Measurements from ENCODE around the gene ZNF578. TPM values are rescaled to one million over a fixed set of nuclear protein-coding genes. Genes with fewer than 3 reads are reported as not detected.
A peak's percentile ranks its signal among the peaks of the same experiment; 100 is the strongest.
"Not testable (repeated sequence)": the region's sequence is repeated elsewhere in the genome, so short reads cannot be mapped to it uniquely, and the experiment has no call there.

ZNF578 gene
- total and polyA plus RNA-seq, 8 donors = 1.7 to 8.7 (median 5.6) TPM

DNA sequence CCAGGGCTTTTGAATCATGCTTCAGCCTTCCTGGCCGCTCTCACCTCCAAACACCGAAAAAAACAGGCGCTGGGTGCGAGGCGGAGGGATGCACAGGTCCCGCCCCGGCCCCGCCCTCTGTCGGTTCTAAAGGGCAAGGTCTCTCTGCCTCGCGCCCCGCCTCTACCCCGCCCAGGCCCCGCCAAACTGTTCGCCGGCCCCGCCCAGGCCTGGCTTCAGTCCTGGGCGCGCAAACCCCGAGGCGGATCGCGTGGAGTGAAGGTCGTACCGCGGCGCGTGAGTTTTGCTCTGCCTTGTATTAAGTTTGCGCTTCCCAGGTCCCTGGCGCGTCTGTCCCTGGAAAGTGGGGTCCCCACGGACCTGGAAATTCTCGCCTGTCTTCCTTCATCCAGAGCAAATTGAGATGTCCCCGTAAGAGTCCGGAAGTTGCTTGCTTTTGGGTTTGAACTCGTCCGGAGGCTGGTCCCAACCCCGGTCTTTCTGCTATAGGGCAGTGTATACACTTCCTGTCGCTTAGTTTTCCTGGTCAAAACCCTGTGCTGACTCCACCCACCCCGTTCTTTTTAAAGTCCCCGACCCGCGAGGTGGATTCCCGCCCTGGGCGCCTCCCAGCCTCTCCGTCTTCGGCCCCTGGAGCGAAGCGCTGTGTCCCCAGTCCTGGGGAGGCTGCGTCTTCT, 82.6 kb downstream of the ZNF578 start:
- Histone ChIP-seq H3K27ac (peak overlapping the region; percentile 13 to 81), H3K4me1 (peaks cover 0 to 21% of the 10 kb centered on the region in 2 donors), H3K36me3 (no peaks in the 10 kb centered on the region), H3K27me3 (no peaks in the 10 kb centered on the region), H3K9me3 (peaks cover 0 to 13% of the 10 kb centered on the region in 2 donors), H3K4me3 (peak overlapping the region; percentile 28 to 55)
- DNase-seq = peak; percentile 77 to 99 (median 86)
- intact Hi-C loops (cut with DNase I) = no loop called here
- TF ChIP-seq, protein P1, sequence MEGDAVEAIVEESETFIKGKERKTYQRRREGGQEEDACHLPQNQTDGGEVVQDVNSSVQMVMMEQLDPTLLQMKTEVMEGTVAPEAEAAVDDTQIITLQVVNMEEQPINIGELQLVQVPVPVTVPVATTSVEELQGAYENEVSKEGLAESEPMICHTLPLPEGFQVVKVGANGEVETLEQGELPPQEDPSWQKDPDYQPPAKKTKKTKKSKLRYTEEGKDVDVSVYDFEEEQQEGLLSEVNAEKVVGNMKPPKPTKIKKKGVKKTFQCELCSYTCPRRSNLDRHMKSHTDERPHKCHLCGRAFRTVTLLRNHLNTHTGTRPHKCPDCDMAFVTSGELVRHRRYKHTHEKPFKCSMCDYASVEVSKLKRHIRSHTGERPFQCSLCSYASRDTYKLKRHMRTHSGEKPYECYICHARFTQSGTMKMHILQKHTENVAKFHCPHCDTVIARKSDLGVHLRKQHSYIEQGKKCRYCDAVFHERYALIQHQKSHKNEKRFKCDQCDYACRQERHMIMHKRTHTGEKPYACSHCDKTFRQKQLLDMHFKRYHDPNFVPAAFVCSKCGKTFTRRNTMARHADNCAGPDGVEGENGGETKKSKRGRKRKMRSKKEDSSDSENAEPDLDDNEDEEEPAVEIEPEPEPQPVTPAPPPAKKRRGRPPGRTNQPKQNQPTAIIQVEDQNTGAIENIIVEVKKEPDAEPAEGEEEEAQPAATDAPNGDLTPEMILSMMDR (IDR thresholded peaks at IDR 0.05) = peak in 1 of 2 donors; percentile 52
- ATAC-seq = peak; percentile 98

DNA sequence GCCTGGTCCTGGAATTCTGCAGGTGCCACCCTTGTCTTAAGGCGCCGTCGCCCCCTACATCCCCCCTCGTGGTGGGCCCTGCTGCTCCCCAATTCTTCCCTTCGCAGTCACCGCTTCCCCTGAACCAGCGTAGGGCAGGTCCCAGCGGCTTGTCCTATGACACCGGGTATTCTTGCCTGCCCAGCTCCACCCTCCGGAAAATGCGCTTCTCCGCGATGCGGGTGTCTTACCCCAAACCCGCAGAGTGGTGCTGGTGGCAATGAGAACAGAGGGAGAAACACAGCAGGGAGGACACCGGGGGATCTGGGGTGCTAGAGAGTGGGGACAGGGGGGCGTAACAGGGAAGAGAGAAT, 83.1 kb downstream of the ZNF578 start:
- Histone ChIP-seq H3K9me3 (peaks cover 0 to 14% of the 10 kb centered on the region in 2 donors), H3K27me3 (no peaks in the 10 kb centered on the region), H3K36me3 (no peaks in the 10 kb centered on the region), H3K4me1 (peaks cover 0 to 21% of the 10 kb centered on the region in 2 donors), H3K27ac (peak overlapping the region in 1 of 2 donors; percentile 81), H3K4me3 (peak overlapping the region; percentile 28 to 55)
- ATAC-seq (peak; percentile 20), DNase-seq (peak in 1 of 4 donors; percentile 5)
- intact Hi-C loops (cut with DNase I) = no loop called here
- TF ChIP-seq, protein P1 (IDR thresholded peaks at IDR 0.05) = no peak

DNA sequence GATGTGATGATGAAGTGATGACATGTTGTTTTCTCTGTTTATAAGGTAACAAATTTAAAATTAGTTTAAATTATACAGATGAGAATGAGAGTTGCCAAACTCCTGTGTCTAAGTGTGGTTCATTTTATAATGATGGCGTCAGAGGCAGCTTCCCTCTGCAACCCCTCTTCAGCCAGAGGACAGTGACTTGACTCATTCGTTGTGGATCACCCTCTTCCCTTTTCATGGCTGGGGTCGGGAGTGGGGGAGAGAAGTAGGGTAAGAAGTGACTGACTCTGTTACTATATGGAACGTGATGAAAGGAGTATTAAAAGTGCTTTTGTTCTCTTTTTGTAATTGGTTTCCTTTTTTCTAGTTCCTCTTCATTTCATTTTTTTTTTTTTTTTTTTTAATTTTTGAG, 85.5 kb downstream of the ZNF578 start:
- H3K9me3 ChIP-seq = peaks cover 0 to 17% of the 10 kb centered on the region in 2 donors
- DNase-seq; H3K27ac ChIP-seq; ATAC-seq; H3K4me3 ChIP-seq; H3K36me3 ChIP-seq; H3K27me3 ChIP-seq; intact Hi-C loops (cut with DNase I): not testable (repeated sequence)
- H3K4me1 ChIP-seq = peaks cover 0 to 20% of the 10 kb centered on the region in 2 donors

DNA sequence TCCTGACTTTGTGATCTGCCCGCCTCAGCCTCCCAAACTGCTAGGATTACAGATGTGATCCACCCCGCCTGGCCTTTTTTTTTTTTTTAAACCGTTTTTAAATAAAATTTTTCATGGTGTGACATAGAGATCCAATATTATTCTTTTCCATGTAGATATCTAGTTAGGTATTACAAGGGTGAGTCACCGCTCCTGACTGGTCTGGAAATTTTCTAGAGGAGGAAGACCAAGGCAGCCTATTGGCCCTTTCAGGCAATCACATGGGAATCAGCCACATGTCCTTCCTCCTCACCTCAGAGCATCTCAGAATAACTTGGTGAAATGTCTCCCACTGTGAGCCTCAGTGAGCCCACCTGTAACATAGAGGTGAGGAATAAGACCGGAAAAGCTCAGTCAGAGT, 87.8 kb downstream of the ZNF578 start:
- DNase-seq; H3K4me3 ChIP-seq; ATAC-seq; H3K4me1 ChIP-seq; H3K27ac ChIP-seq; H3K27me3 ChIP-seq; intact Hi-C loops (cut with DNase I): not testable (repeated sequence)
- H3K36me3 ChIP-seq = peaks cover 0 to 31% of the 10 kb centered on the region in 2 donors
- H3K9me3 ChIP-seq = peaks cover 0 to 30% of the 10 kb centered on the region in 2 donors

DNA sequence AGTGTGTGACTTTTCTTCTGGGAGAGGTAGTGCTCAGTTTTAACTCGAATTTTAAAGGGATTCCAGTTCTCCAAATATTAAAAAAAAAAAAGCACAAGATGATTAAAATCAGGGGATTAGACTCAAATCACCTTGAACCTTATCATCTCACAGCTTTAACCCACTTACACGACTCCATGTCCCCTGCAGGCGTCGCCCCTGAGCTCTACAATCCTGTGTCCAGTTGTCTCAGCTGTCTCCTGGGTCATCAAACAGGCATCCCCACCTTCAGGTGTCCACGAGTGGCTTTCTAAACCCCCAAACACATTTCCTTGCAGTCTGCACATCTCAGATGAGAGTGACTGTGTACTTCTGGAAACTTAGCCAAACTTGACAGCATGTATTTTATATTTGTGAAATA, 88.3 kb downstream of the ZNF578 start:
- no peak for ATAC-seq
- Histone ChIP-seq H3K36me3 (peaks cover 0 to 35% of the 10 kb centered on the region in 2 donors), H3K27ac (no peak overlapping the region), H3K4me1 (peaks cover 0 to 5% of the 10 kb centered on the region in 2 donors), H3K4me3 (no peak overlapping the region), H3K27me3 (no peaks in the 10 kb centered on the region), H3K9me3 (peaks cover 0 to 34% of the 10 kb centered on the region in 2 donors)
- TF ChIP-seq, protein P1 (IDR thresholded peaks at IDR 0.05) = no peak
- intact Hi-C loops (cut with DNase I) = no loop called here
- DNase-seq = no peak

DNA sequence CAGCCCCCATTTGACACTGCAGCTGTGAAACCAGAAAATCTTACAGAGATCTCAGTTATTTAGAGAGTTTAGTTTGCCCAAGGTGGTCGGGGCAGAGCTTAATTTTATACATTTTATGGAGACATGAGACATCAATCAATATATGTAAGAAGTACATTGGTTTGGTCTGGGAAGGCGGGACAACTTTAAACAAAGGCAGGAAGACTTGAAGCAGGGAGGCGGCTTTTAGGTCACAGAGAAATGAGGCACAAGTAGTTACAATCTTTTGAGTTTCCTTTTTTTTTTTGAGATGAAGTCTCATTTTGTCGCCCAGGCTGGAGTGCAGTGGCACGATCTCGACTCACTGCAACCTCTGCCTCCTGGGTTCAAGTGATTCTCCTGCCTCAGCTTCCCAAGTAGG, 89.2 kb downstream of the ZNF578 start:
- intact Hi-C loops (cut with DNase I); H3K27me3 ChIP-seq; H3K27ac ChIP-seq; DNase-seq; ATAC-seq; H3K4me3 ChIP-seq; H3K4me1 ChIP-seq: not testable (repeated sequence)
- Histone ChIP-seq H3K9me3 (peaks cover 0 to 44% of the 10 kb centered on the region in 2 donors), H3K36me3 (peaks cover 0 to 45% of the 10 kb centered on the region in 2 donors)
